Left colon (tissue), 2 donors: ENCODE results near the gene SLC51B. TPM values are rescaled to one million over a fixed set of nuclear protein-coding genes. Genes with fewer than 3 reads are reported as not detected.

Source experiments
- total RNA-seq, 2 donors: library from RNA; stranded (reverse); fragmentation: NEBNext Ultra II Directional; extraction: Animal tissue kit (Norgen Biotek cat#: 25700); gene quantifications; one replicate each; pipeline ENCODE4 v1.2.1, GENCODE V29; 2021
- donor health status: DM: no; HTN: no; CAD: no.
- donor health status: DM: yes; HTN: yes; CAD: no.

SLC51B gene
- total RNA-seq, 2 donors from 2014 or later: 104 to 127 TPM

Other genes with a start within 250 kb of the SLC51B start
- 1 to 10 TPM; 2.2 to 6.0 TPM for gene PIF1, start 219.7 kb upstream of the SLC51B start, total RNA-seq
- gene PLEKHO2, start 203.5 kb upstream of the SLC51B start, total RNA-seq: 10 to 100 TPM in 1 of 2 donors, 1 to 10 TPM in 1; 4.6 to 10.7 TPM
- gene ANKDD1A, start 133.5 kb upstream of the SLC51B start, total RNA-seq: 1 to 10 TPM; 1.1 to 2.0 TPM
- 10 to 100 TPM; 51.5 to 63.5 TPM for gene SPG21, start 55.5 kb upstream of the SLC51B start, total RNA-seq
- 10 to 100 TPM; 19.8 to 20.7 TPM for gene MTFMT, start 15.7 kb upstream of the SLC51B start, total RNA-seq
- gene RASL12, start 22.6 kb downstream of the SLC51B start, total RNA-seq: 1 to 10 TPM; 2.0 to 9.2 TPM
- under 1 TPM in 1 of 2 donors, not detected in 1; 0.08 TPM for gene KBTBD13, start 31.4 kb downstream of the SLC51B start, total RNA-seq
- 1 to 10 TPM; 2.3 to 3.2 TPM for gene UBAP1L, start 69.8 kb downstream of the SLC51B start, total RNA-seq
- gene PDCD7, start 88.4 kb downstream of the SLC51B start, total RNA-seq: 10 to 100 TPM; 14.9 to 16.8 TPM
- 10 to 100 TPM; 49.2 to 51.9 TPM for gene CLPX, start 140.0 kb downstream of the SLC51B start, total RNA-seq
- gene CILP, start 166.1 kb downstream of the SLC51B start, total RNA-seq: 10 to 100 TPM in 1 of 2 donors, 1 to 10 TPM in 1; 3.5 to 13.4 TPM
- gene PARP16, start 241.5 kb downstream of the SLC51B start, total RNA-seq: 1 to 10 TPM; 7.6 to 9.0 TPM